ENCODE results near the gene HRH3. TPM values are rescaled to one million over a fixed set of nuclear protein-coding genes. Genes with fewer than 3 reads are reported as not detected.

Gene HRH3
- polyA plus RNA-seq, 3 donors: not detected

DNA sequence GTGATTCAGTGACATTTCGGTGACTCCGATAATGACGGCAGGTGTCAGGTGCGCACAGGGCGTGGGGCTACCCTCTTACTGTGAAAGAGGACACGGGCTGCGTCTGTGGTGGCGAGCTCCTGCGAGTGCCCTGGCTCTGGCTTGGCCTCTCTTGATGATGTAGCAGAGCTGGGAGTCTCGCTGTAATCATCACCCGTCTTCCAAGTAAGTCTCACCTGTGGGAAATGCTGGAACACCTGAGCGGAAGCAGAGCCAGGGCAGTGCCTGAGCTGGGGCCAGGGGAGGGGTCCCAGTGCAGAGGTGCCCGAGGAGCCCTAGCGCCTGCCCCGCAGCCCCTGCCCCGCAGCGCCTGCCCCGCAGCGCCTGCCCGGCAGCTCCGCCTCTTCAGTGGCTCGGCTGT, 23.0 kb upstream of the HRH3 start:
- H3K9me3 Mint-ChIP-seq: no peaks in the 10 kb centered on the region
- peaks cover 36% of the 10 kb centered on the region for H3K4me1 Mint-ChIP-seq
- intact Hi-C loops (cut with micrococcal nuclease): loop anchor here in 1 of 2 donors (5.0 kb wide), 1 partner anchor 144 kb away; the partner anchor contains the start of gene RPS21

DNA sequence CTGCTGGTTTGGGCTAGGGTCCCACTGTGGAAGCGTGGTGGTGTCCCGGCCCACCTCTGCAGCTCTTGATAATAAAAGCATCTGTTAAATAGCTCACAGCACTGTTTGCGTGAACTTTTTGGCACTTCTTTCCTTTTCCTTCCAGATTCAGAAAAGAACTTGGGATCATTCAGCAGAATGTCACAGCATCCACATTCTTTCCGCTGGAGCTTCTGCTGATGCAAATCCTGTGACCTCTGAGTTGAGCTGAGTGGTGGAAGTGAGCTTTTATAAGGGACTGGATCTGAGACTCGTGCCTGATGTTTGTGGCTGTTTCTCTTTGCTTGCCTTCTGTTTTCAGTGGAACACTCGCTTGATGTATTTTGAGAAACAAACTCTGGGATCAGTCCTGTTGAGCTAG, 22.1 kb upstream of the HRH3 start:
- peaks cover 28 to 38% of the 10 kb centered on the region in 2 donors for H3K4me1 ChIP-seq (ENCODE audit: control insufficient read depth in 1 of 2, insufficient read depth in 2 of 2, low read length in 2 of 2)
- H3K4me3 ChIP-seq (replicated peaks in 1 of 3; ENCODE audit: low read depth in 2 of 3, low read length in 3 of 3): no peak overlapping the region
- H3K27ac Mint-ChIP-seq: peak overlapping the region in 2 of 7 donors; percentile 35 to 71
- no peak overlapping the region for H2AFZ ChIP-seq (ENCODE audit: insufficient read depth, low read depth, low read length, poor library complexity, severe bottlenecking)
- peaks cover 41% of the 10 kb centered on the region for H3K4me1 Mint-ChIP-seq
- H3K27me3 ChIP-seq (ENCODE audit: control insufficient read depth in 2 of 2, insufficient read depth in 2 of 2, low read length in 2 of 2): no peaks in the 10 kb centered on the region
- peaks cover 30 to 47% of the 10 kb centered on the region in 2 donors for H3K36me3 Mint-ChIP-seq
- no peak overlapping the region for H3K4me3 Mint-ChIP-seq
- no peak overlapping the region for H3K4me2 ChIP-seq (replicated peaks; ENCODE audit: extremely low read depth, low read length, poor library complexity, severe bottlenecking)
- 98% methylated on average over 3 of the region's 6 CpGs for WGBS (ENCODE audit: insufficient coverage)
- peaks cover 0 to 6% (median 0%) of the 10 kb centered on the region in 3 donors for H3K27me3 Mint-ChIP-seq (ENCODE audit: low read depth in 3 of 3)
- no peak for TF ChIP-seq CTCF (IDR thresholded peaks at IDR 0.05)
- no peak overlapping the region for H3K9ac ChIP-seq (ENCODE audit: insufficient read depth, low read length, poor library complexity, severe bottlenecking)
- no peak for DNase-seq
- peaks cover 83% of the 10 kb centered on the region for H3K79me2 ChIP-seq (ENCODE audit: insufficient read depth, low read length)
- H3K9me3 Mint-ChIP-seq: peaks cover 0 to 2% (median 0%) of the 10 kb centered on the region in 7 donors
- no peaks in the 10 kb centered on the region for H3K9me3 ChIP-seq (replicated peaks in 1 of 2; ENCODE audit: control insufficient read depth in 1 of 2, insufficient read depth in 1 of 2, low read length in 2 of 2)
- intact Hi-C loops (cut with micrococcal nuclease): loop anchor here in 1 of 2 donors (5.0 kb wide), 1 partner anchor 145 kb away; the partner anchor contains the start of gene RPS21
- H3K36me3 ChIP-seq (replicated peaks in 1 of 2; ENCODE audit: control insufficient read depth in 1 of 2, insufficient read depth in 2 of 2, low read length in 2 of 2): peaks cover 20 to 40% of the 10 kb centered on the region in 2 donors
- peaks cover 74% of the 10 kb centered on the region for H4K20me1 ChIP-seq (ENCODE audit: insufficient read depth, low read length)
- H3K27ac ChIP-seq (ENCODE audit: low read depth in 1 of 2, low read length in 2 of 2): no peak overlapping the region

More for the DNA sequence above, 23.0 kb upstream of the HRH3 start:
- no peak overlapping the region for H2AFZ ChIP-seq (ENCODE audit: insufficient read depth, low read depth, low read length, poor library complexity, severe bottlenecking)
- DNase-seq: no peak
- H3K36me3 ChIP-seq (replicated peaks in 1 of 2; ENCODE audit: control insufficient read depth in 1 of 2, insufficient read depth in 2 of 2, low read length in 2 of 2): peaks cover 20 to 40% of the 10 kb centered on the region in 2 donors
- no peak overlapping the region for H3K27ac ChIP-seq (ENCODE audit: low read depth in 1 of 2, low read length in 2 of 2)
- no peak overlapping the region for H3K4me3 ChIP-seq (replicated peaks in 1 of 3; ENCODE audit: low read depth in 2 of 3, low read length in 3 of 3)
- Mint-ChIP-seq H3K27ac (peak overlapping the region in 2 of 7 donors; percentile 19 to 21), H3K4me3 (no peak overlapping the region), H3K36me3 (peaks cover 30 to 47% of the 10 kb centered on the region in 2 donors), H3K27me3 (ENCODE audit: low read depth in 3 of 3) (peaks cover 0 to 4% (median 0%) of the 10 kb centered on the region in 3 donors)
- no peak overlapping the region for H3K9ac ChIP-seq (ENCODE audit: insufficient read depth, low read length, poor library complexity, severe bottlenecking)
- peaks cover 91% of the 10 kb centered on the region for H3K79me2 ChIP-seq (ENCODE audit: insufficient read depth, low read length)
- WGBS (ENCODE audit: insufficient coverage): 96% methylated on average over 16 of the region's 22 CpGs
- peaks cover 23 to 31% of the 10 kb centered on the region in 2 donors for H3K4me1 ChIP-seq (ENCODE audit: control insufficient read depth in 1 of 2, insufficient read depth in 2 of 2, low read length in 2 of 2)
- no peaks in the 10 kb centered on the region for H3K27me3 ChIP-seq (ENCODE audit: control insufficient read depth in 2 of 2, insufficient read depth in 2 of 2, low read length in 2 of 2)
- H4K20me1 ChIP-seq (ENCODE audit: insufficient read depth, low read length): peaks cover 83% of the 10 kb centered on the region
- TF ChIP-seq CTCF (IDR thresholded peaks at IDR 0.05): no peak
- no peaks in the 10 kb centered on the region for H3K9me3 ChIP-seq (replicated peaks in 1 of 2; ENCODE audit: control insufficient read depth in 1 of 2, insufficient read depth in 1 of 2, low read length in 2 of 2)
- H3K4me2 ChIP-seq (replicated peaks; ENCODE audit: extremely low read depth, low read length, poor library complexity, severe bottlenecking): no peak overlapping the region

All from CD14-positive monocyte (primary cell).